ENCODE measurements around the gene GLS. TPM values are rescaled to one million over a fixed set of nuclear protein-coding genes. Genes with fewer than 3 reads are reported as not detected.
A peak's percentile ranks its signal among the peaks of the same experiment; 100 is the strongest.
"Not testable (repeated sequence)": the region's sequence is repeated elsewhere in the genome, so short reads cannot be mapped to it uniquely, and the experiment has no call there.

Gene GLS
- total and polyA plus RNA-seq, 5 experiments from 2014 or later: 30.0 to 214 (median 55.9) TPM

DNA sequence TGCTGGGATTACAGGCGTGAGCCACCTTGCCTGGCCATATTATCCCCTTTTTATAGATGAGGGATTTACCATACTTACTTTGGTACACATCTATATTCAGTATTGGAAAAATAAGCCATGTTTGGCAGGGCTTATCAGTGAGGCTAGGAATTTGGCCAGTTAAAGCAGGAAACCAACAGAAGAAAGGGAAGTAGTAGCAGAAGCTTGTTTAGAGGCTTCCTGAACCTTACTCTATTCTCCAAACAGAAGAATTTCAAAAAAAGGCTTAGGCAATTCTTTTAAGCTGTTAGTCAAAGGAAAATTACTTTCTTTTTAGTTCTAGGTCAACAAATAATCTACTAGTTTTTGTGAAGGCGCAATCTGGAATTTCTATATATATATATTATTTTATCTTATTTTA is 3.2 kb upstream of the GLS start:
- POLR2A ChIA-PET: interaction anchor here (0.9 to 1.6 kb wide), 3 partner anchors 11 to 801 kb away, joined by 3 to 9 read pairs (median 5); no protein-coding TSS in a partner anchor
- Mint-ChIP-seq H3K4me1 (peaks cover 16 to 39% (median 35%) of the 10 kb centered on the region in 4 donors), H3K9me3 (no peaks in the 10 kb centered on the region), H3K36me3 (no peaks in the 10 kb centered on the region), H3K27me3 (no peaks in the 10 kb centered on the region), H3K4me3 (no peak overlapping the region), H3K27ac (peak overlapping the region in 5 of 10 donors; percentile 7 to 97 (median 26))
- ATAC-seq (no peak), DNase-seq (no peak)

DNA sequence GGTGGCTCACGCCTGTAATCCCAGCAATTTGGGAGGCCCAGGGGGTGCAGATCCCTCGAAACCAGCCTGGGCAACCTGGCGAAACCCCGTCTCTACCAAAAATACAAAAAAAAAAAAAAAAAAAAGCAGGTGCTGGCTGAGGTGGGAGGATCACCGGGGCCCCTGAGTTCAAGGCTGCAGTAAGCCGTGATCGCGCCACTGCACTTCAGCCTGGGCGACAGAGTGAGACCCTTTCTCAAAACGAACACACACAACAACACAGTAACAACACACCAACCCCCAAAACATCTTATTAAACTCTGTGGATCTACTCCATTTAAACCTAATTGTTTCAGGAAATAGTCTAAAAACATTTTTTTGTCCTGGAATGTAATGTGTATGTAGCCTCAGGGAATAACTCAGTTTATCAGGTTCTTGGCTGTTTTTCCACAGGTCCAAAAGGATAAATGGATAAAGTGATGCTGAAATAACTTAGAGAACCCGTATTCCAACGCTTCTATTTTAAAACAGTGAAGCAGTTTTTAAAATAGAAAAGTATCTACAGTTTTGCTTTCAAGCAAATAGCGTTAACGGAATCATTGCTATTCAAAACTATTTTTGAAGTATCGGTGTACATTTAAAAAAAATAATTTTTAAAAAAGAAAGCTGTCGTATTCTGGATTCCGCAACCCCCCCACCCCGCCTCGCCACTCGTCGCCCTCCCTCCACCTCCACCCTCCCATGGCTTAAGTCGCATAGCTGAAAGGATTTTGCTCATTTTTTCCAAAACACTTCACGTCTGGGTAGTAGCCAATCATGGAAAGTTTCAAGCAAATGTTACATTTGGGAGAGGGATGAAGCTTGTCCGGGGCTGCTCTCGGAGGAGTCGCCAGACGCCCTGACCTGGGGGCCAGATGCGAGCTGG is 895 bp upstream of the GLS start:
- no peaks in the 10 kb centered on the region for H3K27me3 Mint-ChIP-seq
- DNase-seq (peak in 6 of 10 donors; percentile 17 to 67 (median 36)), ATAC-seq (peak in 1 of 2 donors; percentile 9)
- H3K36me3 Mint-ChIP-seq: peaks cover 0 to 11% (median 0%) of the 10 kb centered on the region in 3 donors
- POLR2A ChIA-PET: interaction anchor here (0.8 to 4.6 kb wide), 11 partner anchors 9 to 1117 kb away, joined by 3 to 33 read pairs (median 5); partner anchors contain the start of gene OSGEPL1
- H3K4me1 Mint-ChIP-seq: peaks cover 23 to 61% (median 54%) of the 10 kb centered on the region in 4 donors
- no peaks in the 10 kb centered on the region for H3K9me3 Mint-ChIP-seq
- peak overlapping the region; percentile 95 to 99 (median 98) for H3K27ac Mint-ChIP-seq
- H3K4me3 Mint-ChIP-seq: peak overlapping the region; percentile 84 to 99 (median 97)

DNA sequence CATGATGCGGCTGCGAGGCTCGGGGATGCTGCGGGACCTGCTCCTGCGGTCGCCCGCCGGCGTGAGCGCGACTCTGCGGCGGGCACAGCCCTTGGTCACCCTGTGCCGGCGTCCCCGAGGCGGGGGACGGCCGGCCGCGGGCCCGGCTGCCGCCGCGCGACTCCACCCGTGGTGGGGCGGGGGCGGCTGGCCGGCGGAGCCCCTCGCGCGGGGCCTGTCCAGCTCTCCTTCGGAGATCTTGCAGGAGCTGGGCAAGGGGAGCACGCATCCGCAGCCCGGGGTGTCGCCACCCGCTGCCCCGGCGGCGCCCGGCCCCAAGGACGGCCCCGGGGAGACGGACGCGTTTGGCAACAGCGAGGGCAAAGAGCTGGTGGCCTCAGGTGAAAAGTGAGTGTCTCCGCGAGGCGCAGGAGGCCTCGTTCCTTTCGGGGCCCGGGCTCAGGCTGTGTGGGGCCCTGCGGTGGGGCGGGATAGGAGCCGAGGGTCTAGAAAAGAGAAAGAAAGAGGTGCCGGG is 520 bp downstream of the GLS start:
- DNase-seq: peak in 1 of 10 donors; percentile 51
- POLR2A ChIA-PET: interaction anchor here (0.6 to 4.6 kb wide), 31 partner anchors 9 to 1119 kb away, joined by 3 to 33 read pairs (median 4); partner anchors contain the start of genes MFSD6, NABP1, OSGEPL1 and STAT1
- Mint-ChIP-seq H3K4me3 (peak overlapping the region; percentile 93 to 100 (median 98)), H3K27ac (peak overlapping the region; percentile 74 to 99 (median 96)), H3K36me3 (peaks cover 0 to 19% (median 0%) of the 10 kb centered on the region in 3 donors), H3K9me3 (no peaks in the 10 kb centered on the region), H3K27me3 (no peaks in the 10 kb centered on the region), H3K4me1 (peaks cover 20 to 62% (median 52%) of the 10 kb centered on the region in 4 donors)
- peak in 1 of 2 donors; percentile 50 for ATAC-seq

DNA sequence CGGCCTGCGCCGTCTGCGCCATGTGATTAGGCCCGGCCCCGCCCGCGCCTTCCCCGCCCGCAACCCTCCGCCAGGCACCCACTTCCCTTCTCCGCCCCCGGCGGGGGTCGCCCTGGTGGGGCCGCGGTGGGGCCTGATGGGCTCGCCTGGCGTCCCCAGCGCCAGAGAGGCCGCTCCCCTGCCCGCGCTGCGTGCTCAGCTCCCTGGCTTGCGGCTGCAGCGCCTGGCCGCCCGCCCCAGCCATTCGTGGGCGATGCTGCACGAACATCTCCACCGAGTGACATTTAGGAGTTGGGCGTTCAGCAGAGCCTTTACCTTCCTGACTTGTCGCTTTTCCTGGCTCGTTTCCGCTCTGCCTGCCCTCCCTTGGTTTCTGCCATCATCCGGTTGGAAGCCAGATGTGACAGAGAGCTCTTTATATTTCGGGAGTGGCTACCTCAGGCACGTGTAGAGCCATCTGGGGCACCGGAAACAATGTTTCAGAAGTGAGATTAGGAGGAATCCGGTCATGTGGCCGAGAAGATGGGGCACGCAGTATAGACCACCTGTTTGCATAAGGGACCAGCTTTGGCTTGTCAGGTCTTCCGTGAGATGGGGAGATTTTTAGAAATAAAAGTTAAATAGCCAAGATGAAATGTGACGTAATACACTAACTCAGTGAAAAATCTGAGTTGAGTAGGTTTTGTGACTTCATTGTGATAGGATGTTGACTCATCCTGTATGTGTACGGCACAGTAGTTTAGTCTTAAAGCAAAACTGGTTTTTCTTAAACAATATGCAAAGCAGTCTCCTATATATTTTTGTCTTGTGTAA is 1.2 kb downstream of the GLS start:
- no peaks in the 10 kb centered on the region for H3K27me3 Mint-ChIP-seq
- peaks cover 0 to 19% (median 0%) of the 10 kb centered on the region in 3 donors for H3K36me3 Mint-ChIP-seq
- peaks cover 20 to 62% (median 54%) of the 10 kb centered on the region in 4 donors for H3K4me1 Mint-ChIP-seq
- H3K4me3 Mint-ChIP-seq: peak overlapping the region; percentile 92 to 100 (median 98)
- peak; percentile 57 to 88 (median 78) for DNase-seq
- POLR2A ChIA-PET: interaction anchor here (0.7 to 4.6 kb wide), 33 partner anchors 8 to 1119 kb away, joined by 3 to 33 read pairs (median 4); partner anchors contain the start of genes MFSD6, NABP1, OSGEPL1 and STAT1
- peak; percentile 48 to 66 for ATAC-seq
- H3K9me3 Mint-ChIP-seq: no peaks in the 10 kb centered on the region
- peak overlapping the region; percentile 95 to 100 (median 97) for H3K27ac Mint-ChIP-seq

DNA sequence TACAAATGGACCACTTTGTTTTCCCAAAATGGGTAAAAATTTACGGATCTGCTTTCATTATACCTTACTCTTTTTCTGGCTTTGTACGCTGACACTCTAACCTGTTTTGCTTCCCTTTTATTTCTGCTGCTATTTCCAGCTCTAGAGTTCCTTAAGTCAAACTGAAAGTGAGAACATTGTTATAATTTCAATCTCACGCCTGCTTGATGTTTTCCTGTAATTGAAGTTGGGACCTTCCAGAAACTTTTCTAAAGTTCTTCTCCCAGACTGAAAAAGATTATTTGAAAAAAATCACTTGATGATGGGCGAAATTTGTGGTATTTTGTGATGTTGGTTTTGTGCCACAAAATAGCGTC is 1.8 kb downstream of the GLS start:
- DNase-seq: no peak
- no peak for ATAC-seq
- no peaks in the 10 kb centered on the region for H3K27me3 Mint-ChIP-seq
- peaks cover 0 to 19% (median 0%) of the 10 kb centered on the region in 3 donors for H3K36me3 Mint-ChIP-seq
- peak overlapping the region; percentile 92 to 100 (median 98) for H3K4me3 Mint-ChIP-seq
- POLR2A ChIA-PET: interaction anchor here (0.7 to 4.6 kb wide), 21 partner anchors 8 to 475 kb away, joined by 3 to 33 read pairs (median 6); partner anchors contain the start of genes MFSD6, STAT1 and STAT4
- H3K27ac Mint-ChIP-seq: peak overlapping the region; percentile 95 to 100 (median 97)
- H3K4me1 Mint-ChIP-seq: peaks cover 18 to 68% (median 51%) of the 10 kb centered on the region in 4 donors
- no peaks in the 10 kb centered on the region for H3K9me3 Mint-ChIP-seq

DNA sequence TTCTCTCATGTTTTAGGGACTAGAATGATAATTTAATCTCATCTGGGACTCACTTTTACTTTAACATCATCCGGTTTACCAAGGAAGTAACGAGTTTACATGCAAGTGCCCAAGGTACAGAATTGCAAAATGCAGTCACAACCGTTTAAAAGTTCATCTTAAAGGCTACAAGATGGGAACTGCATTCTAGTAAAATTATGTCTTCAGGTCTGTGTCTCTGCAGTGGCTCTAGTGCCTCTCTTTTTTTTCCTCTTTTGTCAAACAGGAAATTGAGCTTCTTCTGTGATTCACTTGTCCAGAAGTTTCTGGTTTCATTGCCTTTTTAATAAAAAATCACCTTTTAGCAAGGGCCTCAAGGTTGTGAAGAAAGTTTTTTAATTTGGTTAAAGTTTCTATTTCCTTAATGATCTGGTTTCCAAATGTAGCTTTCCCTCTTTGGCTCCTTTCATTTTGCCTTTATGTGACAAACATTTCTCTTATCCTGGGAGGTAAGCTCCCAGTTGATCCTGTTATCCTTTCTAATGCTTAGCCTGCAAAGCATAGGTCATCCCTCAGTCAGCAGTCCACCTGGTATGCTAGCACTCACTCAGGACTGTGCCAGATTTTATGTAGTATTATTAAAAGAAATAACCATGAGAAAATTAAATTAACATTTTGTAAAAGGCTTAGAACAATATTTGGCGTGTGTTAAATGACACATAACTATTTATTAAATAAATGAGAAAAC is 2.4 kb downstream of the GLS start:
- ATAC-seq (no peak), DNase-seq (peak in 3 of 10 donors; percentile 23 to 29 (median 27))

DNA sequence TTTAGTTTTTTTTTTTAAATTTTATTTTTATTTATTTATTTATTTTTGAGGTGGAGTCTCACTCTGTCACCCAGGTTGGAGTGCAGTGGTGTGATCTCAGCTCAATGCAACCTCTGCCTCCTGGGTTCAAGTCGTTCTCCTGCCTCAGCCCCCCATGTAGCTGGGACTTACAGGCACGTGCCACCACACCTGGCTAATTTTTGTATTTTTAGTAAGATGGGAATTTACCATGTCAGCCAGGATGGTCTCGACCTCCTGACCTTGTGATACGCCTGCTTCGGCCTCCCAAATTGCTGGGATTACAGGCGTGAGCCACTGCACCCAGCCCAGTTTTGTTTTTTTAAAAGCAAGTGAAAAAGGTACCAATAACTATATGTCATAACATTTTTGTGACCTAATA is 5.2 kb downstream of the GLS start:
- Mint-ChIP-seq H3K4me1 (peaks cover 28 to 83% (median 70%) of the 10 kb centered on the region in 4 donors), H3K27ac (peak overlapping the region in 3 of 10 donors; percentile 21 to 74 (median 51)), H3K4me3 (peak overlapping the region in 7 of 10 donors; percentile 18 to 52 (median 32)), H3K36me3 (peaks cover 0 to 32% (median 0%) of the 10 kb centered on the region in 3 donors)
- POLR2A ChIA-PET: interaction anchor here (0.5 to 1.4 kb wide), 2 partner anchors 10 to 25 kb away, joined by 4 read pairs; no protein-coding TSS in a partner anchor
- DNase-seq, H3K27me3 Mint-ChIP-seq, H3K9me3 Mint-ChIP-seq, ATAC-seq: not testable (repeated sequence)

More for the DNA sequence above, 2.4 kb downstream of the GLS start:
- peaks cover 0 to 19% (median 0%) of the 10 kb centered on the region in 3 donors for H3K36me3 Mint-ChIP-seq
- peak overlapping the region; percentile 95 to 100 (median 97) for H3K27ac Mint-ChIP-seq
- no peaks in the 10 kb centered on the region for H3K27me3 Mint-ChIP-seq
- H3K9me3 Mint-ChIP-seq: no peaks in the 10 kb centered on the region
- peaks cover 18 to 73% (median 53%) of the 10 kb centered on the region in 4 donors for H3K4me1 Mint-ChIP-seq
- POLR2A ChIA-PET: interaction anchor here (0.7 to 4.6 kb wide), 7 partner anchors 10 to 351 kb away, joined by 3 to 33 read pairs (median 22); no protein-coding TSS in a partner anchor
- peak overlapping the region; percentile 92 to 100 (median 98) for H3K4me3 Mint-ChIP-seq

DNA sequence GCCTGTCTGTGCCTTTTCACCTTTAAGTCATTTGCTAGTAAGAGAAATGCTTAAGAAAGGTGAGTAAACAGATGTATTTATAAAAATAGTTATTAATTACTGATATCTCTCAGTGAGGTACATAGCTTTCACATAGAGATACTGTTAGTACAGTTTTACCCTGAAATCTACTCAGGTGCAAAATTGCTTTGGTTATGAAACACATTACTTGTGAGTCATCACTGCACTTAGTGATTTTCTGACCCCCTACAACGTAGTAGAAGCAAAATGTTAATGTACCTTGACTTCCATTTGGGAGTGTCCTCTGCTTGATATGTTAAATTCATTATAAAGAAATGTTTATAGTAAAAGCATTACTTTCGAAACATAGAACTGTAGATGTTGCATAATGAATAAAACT is 6.5 kb downstream of the GLS start:
- DNase-seq (no peak), ATAC-seq (no peak)
- Mint-ChIP-seq H3K4me3 (peak overlapping the region in 7 of 10 donors; percentile 20 to 71 (median 60)), H3K4me1 (peaks cover 33 to 94% (median 78%) of the 10 kb centered on the region in 4 donors), H3K27me3 (no peaks in the 10 kb centered on the region), H3K27ac (peak overlapping the region in 3 of 10 donors; percentile 66 to 75 (median 71)), H3K36me3 (peaks cover 0 to 41% (median 0%) of the 10 kb centered on the region in 3 donors), H3K9me3 (no peaks in the 10 kb centered on the region)
- POLR2A ChIA-PET: interaction anchor here (0.7 to 0.8 kb wide), 2 partner anchors 9 to 367 kb away, joined by 3 read pairs; no protein-coding TSS in a partner anchor

DNA sequence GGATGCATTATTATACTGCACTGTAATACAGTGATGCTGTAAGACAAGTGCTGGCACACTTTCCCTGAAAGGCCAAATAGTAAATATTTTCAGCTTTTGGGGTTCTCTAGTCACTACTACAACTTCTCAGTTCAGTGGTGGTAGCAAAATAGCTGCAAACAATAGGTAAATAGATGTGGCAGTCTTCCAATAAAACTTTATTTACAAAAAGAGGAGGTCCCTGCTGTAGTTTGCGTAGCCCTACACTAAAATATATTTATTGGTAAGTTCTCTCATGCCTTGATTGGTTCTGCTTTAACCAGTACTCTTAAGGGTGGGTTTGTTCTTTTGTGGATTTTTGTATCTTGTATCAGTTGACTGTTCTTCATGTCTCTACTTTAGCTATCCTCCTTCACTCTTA is 7.8 kb downstream of the GLS start:
- H3K4me3 Mint-ChIP-seq: peak overlapping the region in 9 of 10 donors; percentile 5 to 71 (median 49)
- H3K4me1 Mint-ChIP-seq: peaks cover 30 to 93% (median 72%) of the 10 kb centered on the region in 4 donors
- peak in 1 of 2 donors; percentile 7 for ATAC-seq
- peak overlapping the region; percentile 3 to 75 (median 57) for H3K27ac Mint-ChIP-seq
- peaks cover 0 to 42% (median 0%) of the 10 kb centered on the region in 3 donors for H3K36me3 Mint-ChIP-seq
- H3K27me3 Mint-ChIP-seq: no peaks in the 10 kb centered on the region
- DNase-seq: no peak
- POLR2A ChIA-PET: interaction anchor here (0.8 to 1.4 kb wide), 4 partner anchors 8 to 126 kb away, joined by 3 to 5 read pairs (median 4); partner anchors contain the start of genes GLS and STAT1
- no peaks in the 10 kb centered on the region for H3K9me3 Mint-ChIP-seq

DNA sequence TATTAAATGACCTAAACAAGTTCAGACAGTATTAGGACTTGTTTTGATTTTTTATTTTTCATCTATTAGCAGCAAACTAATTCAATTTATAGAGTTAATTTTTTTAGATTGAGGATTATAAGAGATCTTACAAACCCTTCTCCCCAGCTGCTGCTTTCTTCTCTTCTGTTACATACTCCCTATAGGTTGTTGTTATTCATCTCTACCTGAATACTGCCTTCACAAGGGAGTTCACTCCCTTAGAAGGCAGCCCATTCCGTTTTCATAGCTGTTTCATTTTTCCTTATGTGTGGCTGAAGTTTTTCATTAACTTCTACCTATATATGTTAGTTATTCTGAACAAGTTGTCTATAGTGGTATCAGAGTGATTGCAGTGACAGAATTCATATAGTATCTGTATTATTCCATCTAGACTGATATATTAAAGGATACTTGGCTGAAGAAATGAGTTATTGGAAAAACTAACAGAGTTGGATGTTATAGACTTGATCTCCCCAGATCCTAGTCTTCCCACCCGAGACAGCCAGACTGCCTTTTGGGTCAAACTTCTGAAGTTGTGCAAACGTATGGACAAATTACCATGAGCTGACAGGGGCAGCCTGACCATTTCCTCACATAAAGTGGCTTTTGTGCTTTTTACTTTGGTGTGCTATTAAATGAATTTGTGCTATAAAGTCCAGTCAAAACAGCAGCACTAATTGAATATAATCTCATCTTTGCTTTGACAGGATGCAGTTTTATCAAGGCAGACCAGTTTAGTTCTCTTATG is 8.7 kb downstream of the GLS start:
- H3K4me3 Mint-ChIP-seq: peak overlapping the region in 9 of 10 donors; percentile 2 to 75 (median 42)
- POLR2A ChIA-PET: interaction anchor here (0.8 to 2.4 kb wide), 3 partner anchors 8 to 125 kb away, joined by 3 to 10 read pairs (median 5); partner anchors contain the start of genes GLS and STAT1

More for the DNA sequence above, 8.7 kb downstream of the GLS start:
- peaks cover 0 to 41% (median 0%) of the 10 kb centered on the region in 3 donors for H3K36me3 Mint-ChIP-seq
- peaks cover 26 to 89% (median 69%) of the 10 kb centered on the region in 4 donors for H3K4me1 Mint-ChIP-seq
- H3K27me3 Mint-ChIP-seq: no peaks in the 10 kb centered on the region
- peak overlapping the region; percentile 3 to 86 (median 64) for H3K27ac Mint-ChIP-seq
- DNase-seq (no peak), ATAC-seq (no peak)
- no peaks in the 10 kb centered on the region for H3K9me3 Mint-ChIP-seq

All from naive thymus-derived CD8-positive, alpha-beta T cell (primary cell).